Hepatic stellate cell (primary cell): ENCODE data around the gene RBSN.

Source experiments
- DNase-seq: peaks from one replicate; pipeline ENCODE4 v3.0.0; 2011; ENCODE audit warnings: low spot score

RBSN gene

DNA sequence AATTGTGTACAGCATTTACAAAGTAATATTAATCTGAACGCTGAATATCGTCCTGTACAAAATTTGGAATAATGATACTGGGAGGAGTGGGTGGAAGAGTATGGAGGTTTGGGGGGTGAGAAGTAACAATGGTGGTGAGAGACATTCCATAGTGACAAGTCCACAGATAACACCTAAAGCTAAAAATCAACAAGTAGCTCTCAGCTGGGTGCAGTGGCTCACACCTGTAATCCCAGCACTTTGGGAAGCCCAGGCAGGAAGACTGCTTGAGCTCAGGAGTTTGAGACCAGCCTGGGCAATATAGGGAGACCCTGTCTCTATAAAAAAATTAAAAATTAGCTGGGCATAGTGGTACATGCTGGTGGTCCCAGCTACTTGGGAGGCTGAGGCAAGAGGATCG lies 38.9 kb downstream of the RBSN start:
- DNase-seq, result no peak

DNA sequence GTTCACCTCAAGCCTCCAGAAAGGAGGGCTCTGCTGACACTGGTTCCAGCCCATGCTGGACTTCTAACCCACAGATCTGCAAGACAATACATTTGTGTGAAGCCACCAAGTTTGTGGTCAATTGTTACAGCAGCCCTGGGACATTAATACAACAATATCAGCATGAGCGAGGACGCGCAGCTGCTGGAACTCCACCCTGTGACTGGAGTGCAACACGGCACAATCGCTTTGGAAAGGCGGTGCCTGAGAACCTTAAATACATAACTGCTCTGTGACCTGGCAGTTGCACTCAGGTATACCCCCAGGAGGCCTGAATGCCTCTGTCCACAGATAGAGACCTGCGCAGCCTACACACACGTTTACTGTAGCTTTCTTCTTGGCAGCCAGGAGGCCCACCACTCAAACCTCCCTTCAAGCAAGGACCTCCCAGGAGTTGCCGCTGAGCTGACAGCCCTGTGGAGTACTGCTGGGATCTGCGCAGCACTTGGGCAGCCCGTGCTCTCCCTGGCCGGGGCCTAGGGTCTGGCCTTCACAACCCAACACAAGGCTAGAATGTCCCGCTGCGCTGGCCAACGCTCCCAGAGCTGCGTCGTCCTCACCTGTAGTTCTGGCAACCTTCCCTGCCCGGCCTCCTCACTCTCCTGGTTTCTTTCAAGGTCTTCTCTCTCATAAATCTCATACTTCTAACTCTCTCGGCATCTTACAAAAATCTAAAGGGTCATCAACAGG lies 42.1 kb downstream of the RBSN start:
- no peak for DNase-seq

DNA sequence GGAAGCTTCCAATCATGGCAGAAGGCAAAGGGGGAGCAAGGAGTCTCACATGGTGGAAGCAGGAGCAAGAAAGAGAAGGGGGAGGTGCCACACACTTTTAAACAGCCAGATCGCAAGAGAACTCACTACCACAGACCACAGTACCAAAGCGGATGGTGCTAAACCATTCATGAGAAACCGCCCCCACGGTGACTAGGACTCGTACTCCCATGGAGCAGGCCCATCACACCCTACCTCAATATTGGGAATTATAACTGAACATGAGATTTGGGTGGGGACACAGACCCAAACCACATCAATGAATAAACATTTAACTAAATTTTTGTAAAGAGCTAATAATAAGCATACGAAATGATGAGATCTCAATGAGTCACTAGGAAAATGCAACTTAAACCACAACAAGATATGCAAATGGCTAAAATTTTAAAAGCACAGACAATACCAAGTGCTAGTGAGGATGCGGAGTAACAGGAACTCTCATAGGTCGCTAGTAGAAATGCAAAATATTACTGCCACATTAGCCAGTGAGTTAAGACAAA lies 43.9 kb downstream of the RBSN start:
- DNase-seq, result peak; percentile 34

DNA sequence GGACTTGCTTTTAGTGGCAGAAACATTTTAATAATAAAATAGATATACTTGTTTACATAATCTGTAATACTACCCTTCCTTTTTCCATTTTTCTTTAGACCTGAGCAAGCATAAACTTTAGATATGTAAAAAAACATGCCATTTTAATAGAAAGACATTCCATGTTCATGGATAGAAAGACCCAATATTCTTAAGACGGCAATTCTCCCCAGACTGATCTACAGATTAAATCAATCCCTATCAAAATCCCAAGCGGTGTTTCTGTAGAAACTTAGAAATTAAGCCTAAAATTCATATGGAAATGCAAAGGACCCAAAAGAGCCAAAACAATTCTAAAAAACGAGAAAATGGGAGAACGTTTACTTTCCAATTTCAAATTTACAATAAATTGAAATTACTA lies 45.4 kb downstream of the RBSN start:
- DNase-seq, result no peak

DNA sequence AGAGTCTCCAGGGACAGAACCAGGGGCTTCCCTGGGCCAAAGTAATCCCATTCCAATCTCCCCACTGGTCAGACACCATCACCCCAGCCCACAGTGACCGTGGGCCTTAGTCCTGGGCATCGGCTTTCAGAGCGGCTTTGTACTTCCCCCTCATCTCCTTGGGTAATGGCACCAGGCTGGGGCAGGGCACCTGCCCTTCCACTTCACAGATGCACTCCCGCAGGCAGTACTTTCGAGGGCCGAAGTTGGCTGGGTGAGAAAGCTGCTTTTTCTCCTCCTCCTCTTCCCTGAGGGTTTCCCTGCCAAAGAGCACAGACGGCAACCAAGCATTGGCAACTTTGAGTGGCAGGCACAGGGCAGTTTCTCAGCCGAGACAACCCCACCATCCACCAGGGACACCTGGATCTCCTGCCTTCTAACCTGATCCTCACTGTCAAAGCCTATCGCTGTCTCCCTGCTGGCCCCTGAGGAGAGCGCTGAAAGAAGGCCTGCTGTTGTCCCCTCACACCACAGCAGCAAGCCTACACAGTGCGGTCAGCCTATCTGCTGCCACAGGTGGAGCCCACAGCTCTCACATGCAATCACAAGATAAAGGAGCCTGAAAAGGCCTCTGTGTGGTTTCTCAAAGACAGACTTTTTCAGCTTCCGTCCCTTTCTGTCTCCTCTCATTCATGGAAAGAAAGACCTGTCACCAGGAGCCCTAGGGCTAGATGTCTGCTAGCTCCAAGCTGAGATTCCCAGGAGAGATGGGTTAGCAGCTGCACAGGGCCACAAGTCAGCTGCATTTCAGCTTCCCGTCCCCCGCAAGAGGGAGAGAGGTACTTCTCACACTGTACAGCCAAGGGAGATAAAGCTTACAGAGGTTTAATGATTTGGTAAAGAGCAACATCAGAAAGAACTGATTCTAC lies 46.4 kb downstream of the RBSN start:
- no peak for DNase-seq

DNA sequence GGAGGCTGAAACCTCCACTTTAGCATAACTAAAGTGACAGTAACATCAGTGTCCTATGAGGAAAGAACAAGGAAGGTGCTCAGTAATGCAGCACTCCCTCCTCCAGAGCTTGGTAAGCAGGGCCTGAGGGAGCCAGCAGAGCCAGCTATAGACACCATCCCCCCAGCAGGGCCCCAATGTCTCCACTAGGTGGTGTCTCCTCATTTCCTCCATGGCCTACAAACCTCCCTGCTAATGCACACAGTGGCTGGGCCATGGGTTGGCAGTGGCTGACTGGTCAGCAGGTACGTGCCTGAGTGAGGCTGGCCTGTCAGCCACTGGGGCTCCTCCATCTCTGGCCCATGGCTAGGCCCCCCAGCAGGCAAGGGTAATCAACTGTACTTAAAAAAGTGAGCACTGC lies 47.4 kb downstream of the RBSN start:
- peak; percentile 59 for DNase-seq

DNA sequence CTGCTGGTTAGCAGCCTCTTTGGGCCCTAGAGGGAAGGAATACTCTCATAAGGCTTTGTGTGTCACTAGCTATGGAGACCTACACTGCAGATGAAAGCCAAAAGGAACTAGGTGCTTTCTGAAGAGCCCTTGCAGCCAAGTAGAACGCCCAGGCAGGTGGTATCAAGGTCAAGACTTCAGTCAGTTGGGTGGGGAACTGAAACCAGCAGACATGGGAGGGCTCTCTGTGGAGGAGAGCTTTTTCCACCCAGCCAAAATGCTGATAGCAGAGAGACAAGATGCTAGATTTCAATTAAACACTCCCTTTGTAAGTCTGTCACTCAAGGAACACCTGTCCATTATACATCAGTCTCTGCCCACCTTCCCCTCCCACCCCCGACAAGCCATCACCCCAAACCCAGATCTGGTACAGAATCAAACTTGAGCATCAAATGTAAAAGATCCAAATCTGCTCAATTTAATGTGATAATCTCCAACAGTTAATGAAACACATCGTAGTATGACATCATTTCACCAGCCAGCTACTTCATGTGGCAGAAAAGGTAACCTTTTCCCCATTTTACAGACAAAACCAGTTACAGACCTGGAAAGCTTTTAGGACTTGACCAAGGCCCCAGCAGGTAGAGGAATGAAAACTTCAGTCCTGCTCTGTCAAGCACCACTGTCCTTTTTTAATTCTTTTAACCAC lies 48.4 kb downstream of the RBSN start:
- DNase-seq, result no peak

DNA sequence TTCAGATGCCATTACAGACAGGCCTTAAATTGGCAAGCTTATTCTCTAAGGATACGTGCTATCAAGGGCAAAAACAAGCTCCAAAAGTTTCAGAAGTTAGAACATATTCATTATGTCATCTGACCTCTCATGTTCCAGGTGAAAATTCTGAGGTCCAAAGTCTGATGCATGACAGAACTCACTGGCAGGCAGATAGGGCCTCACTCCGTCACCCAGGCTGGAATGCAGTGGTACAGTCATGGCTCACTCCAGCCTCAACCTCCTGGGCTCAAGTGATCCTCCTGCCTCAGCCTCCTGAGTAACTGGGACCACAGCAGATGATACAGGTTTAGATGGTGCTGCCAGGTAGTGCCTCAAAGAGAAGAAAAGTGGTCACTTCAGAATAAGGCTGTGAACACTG lies 49.4 kb downstream of the RBSN start:
- DNase-seq, result no peak

DNA sequence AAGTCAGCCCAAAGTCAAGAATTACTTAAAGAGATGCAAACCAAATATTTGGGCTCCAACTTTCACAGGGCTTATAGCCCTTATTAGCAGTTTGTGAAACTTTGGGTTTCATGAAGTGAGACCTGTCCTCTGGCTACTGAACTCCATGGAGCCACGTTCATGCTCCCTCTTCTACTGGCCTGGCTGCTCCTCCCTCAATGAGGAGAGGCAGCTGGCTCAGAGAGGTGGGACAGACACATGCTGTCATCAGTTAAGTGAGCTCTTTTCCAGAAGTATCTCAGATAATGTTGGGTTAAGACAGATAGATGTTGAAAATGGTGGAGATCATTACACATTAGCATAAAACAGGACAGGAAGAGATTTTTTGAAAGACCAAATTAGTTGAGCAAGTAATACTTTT lies 53.3 kb downstream of the RBSN start:
- DNase-seq, result no peak

DNA sequence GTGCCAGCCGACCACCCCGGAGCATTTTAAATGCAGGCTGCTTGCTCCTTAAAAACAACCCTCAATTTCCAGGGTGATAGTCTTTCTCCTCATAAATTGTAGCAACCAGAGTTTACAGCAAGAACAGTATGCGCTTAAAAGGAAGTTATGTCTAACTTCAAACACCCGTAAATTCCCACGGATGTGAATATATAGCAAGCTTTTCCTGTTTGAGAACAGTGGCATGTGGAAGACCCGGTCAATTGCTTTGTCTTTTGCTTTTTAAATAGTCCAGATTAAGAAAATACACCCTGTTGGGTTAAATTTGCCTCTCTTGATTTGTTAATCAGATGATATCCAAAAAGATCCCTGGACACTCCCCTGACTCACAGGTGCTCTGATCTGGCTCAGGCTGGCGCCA lies 54.6 kb downstream of the RBSN start:
- DNase-seq, result no peak

DNA sequence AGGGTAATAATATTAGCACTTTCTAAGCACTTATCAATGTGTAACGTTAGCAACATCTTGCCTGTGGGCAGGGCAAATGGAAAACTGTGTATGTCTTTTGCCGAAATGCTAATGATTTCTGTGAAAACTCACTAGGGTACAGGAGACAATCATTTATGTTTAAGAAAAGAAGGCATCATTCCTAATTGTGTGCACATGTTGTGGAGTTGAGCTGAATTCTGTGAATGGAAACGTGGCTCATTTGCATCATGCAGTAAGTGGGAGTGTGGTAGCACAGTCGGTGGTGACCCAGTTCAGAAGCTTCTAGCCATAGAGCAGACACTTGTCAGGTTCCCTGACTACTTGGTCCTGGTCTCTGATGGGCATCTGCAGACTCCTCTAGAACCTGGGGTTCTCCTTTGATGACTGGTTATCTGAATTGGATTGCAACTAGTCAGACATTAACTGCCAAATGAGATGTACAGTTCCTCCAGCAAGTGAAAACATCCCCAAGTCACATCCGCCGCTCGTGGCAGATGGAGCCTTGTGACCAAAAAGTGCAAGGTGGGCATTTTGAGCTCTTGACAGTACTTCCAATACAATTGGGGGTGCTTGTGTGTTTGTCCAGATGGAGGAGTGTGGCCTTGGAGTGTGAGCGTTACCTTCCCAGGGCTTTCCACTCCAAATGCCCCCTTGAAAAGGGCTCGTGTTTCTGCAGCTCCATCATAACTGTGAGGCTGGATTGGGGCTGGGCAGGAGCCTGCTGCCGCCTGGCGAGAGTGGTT lies 55.4 kb downstream of the RBSN start:
- no peak for DNase-seq

DNA sequence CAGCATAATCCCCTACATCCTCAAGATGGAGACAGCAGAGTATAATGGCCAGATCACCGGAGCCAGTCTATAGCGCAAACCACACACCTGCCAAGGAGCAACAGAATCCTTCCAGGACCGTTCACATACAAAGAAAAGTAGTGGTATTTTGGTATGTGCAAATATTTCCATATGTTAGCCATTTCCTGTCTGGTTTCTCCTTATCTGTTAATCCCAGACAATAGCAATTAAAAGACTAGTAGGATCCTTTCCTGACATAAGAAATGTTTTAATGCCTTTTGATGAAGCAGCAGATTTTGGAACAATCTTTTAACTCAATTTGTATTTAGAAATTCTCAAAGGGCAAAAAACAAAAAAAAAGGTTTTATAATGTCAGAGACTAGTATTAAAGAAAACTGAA lies 56.0 kb downstream of the RBSN start:
- DNase-seq, result no peak

DNA sequence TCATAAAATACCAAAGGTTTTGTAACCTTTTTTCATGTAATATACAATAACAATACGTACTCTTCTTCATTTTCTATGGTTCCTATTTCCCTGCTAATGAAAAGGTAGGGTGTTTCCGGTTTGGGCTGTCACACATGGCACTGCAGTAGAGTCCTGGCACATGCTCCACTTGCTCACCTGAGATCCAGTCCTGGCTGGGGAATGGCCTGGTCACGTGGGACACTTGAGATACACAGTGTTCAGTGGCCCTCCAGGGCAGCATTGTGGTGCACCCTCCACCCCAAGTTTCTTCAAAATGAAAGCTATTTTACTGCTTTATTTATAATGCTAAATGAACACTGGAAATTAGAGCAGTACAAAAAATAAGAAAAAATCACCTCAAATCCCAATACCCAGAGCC lies 57.0 kb downstream of the RBSN start:
- no peak for DNase-seq

DNA sequence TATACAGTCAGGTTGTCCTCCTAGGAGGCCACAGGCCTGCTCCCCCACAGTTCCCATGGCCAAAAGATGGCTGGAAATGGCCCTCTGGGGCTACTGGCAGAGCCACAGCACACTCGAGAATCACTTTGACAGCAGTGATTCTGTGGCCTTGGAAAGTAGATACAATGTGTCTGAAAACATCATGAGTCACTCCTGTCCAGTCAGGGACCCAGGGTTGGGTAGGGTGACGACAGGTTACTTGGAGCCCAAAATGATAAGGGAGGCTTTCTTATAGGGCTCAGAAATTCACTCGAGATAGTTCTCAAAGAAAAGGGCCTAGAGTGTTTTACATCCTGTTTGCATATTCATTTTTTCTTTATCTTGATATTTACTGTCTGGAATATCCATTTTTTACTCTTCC lies 58.1 kb downstream of the RBSN start:
- no peak for DNase-seq

DNA sequence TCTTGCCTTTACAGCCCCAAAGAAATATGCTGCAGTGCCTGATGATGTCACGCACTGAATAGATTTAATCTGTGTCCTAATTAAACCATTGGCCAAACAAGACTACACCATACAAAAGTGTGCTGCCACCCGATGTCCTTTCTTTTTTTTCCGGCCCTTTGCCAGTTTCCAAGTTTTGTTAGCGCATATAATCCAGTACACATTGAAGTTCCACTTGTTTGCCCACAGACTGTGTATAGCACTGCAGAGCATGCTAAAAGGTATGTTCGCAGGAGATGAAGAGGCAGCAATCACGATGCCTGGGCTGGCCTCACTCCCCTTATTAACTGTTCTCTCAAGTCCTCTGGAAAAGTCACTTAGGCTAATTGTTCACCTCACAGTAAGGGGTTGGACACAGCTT lies 60.6 kb downstream of the RBSN start:
- DNase-seq, result no peak

DNA sequence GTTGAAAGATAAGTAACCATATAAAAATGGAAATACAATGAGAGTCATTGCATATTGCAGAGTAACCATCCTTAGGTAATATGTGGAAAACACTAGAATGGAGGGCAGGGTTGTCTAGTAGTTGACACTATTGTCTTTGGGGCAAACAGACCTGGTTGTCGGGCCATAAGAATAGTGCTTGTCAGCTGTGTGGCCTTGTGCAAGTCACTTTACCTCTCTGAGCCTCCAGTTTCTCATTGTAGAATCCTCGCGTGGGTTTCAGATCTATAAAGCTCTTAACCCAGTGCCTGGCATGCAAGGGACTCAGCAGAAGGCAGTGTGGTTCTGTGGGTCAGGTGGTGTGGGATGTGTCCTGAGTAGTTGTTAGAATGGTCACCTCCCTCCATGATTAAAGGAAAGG lies 65.8 kb downstream of the RBSN start:
- DNase-seq, result no peak

DNA sequence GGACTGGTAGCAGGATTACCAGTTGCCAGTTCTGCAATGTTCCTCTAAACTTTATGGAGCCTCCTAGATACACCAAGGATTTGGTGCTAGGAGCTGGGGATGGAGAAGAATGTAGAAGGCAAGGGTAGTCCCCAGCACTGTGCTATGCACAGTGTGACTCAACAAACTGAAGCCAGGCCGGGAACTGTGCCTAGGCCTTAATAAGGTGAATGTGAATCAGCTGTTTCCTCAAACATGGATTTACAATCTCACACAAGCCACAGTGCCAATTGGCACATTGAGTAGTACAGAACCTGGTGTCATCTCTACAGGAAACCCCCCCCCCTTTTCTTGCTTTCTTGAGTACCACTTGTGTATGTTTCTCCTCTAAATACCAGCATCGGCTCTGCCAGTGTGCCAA lies 66.3 kb downstream of the RBSN start:
- no peak for DNase-seq

DNA sequence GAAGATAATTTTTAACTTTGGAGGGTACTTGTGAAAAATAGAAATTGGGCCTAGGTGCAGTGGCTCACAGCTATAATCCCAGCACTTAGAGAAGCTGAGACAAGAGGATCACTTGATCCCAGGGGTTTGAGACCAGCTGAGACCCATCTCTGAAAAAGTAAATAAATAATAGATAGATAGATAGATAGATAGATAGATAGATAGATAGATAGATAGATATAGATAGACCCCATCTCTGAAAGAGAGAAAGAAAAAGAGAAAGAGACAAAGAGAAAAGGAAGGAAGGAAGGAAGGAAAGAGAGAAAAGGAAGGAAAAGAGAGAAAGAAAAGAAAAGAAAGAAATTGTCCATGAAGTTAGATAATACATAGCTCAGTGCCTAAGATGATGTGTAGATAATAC lies 69.3 kb downstream of the RBSN start:
- DNase-seq, result no peak

DNA sequence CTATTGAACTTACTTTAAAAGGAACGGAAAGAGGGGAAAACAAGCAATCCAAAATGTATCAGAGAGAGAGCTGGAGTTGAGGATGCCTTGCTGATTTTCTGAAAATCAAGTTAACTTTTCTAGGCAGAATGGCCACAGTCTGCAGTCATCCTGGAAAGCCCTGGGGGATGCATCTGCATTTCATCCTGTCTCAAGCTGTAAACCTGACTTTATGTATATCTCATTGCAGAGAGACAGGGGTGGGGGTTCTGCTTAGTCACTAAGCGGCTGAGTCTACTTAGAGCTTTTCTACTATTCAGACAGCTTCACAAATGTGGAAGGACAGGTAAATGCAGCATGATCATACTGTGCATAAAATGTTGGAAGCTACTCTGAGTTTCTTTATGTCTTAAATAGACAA lies 75.2 kb downstream of the RBSN start:
- no peak for DNase-seq

DNA sequence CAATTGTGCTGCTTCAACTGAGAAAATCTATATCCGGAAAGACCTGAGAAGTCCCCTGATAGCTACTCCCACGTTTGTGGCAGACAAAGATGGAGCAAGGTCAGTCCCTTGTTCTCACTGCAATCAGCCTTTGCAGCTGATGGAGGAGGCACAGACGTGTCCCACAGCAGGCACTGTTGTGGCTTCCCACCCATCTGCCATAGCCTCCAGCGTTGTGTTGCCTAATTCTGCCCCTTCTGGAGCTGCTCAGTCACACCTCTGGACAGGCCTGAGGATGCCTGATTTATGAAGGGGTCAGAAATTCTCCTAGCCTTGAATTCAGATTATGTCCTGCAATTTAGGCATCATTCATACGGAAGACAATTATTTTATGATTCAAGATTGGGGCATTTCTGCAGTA lies 75.7 kb downstream of the RBSN start:
- DNase-seq, result no peak
